SK-N-SH treated with all-trans-retinoic acid at 6 μM for 48 hours (cell line): ENCODE measurements around the gene CROT.
A peak's percentile ranks its signal among the peaks of the same experiment; 100 is the strongest.

Source experiments
- ATAC-seq: fragments of 200-7000 bp; cut with Tn5 transposase; 3 replicates; pipeline ENCODE4 v1.9.1; 2020; ENCODE audit warnings: mild to moderate bottlenecking, moderate library complexity
- ARNTL ChIP-seq: fragments of 450-650 bp; formaldehyde crosslinking; IDR thresholded peaks from 2 replicates; pipeline ENCODE4 v1.5.0; 2020; ENCODE audit warnings: low read depth, mild to moderate bottlenecking, moderate library complexity, borderline replicate concordance
- BACH2 ChIP-seq: fragments of 250-450 bp; sonication (Bioruptor Pico); IDR thresholded peaks from 2 replicates; pipeline ENCODE4 v1.9.0; 2021; ENCODE audit warnings: mild to moderate bottlenecking, borderline replicate concordance
- CSDC2 ChIP-seq: fragments of 250-450 bp; sonication (Bioruptor Pico); IDR thresholded peaks from 2 replicates; pipeline ENCODE4 v1.5.0; 2020; ENCODE audit warnings: mild to moderate bottlenecking, moderate library complexity
- ESRRG ChIP-seq: fragments of 250-450 bp; sonication (Bioruptor Pico); IDR thresholded peaks from 2 replicates; pipeline ENCODE4 v1.6.1; 2021; ENCODE audit warnings: mild to moderate bottlenecking
- GLIS3 ChIP-seq: fragments of 250-450 bp; sonication (Bioruptor Pico); IDR thresholded peaks from 2 replicates; pipeline ENCODE4 v1.5.0; 2020; ENCODE audit warnings: mild to moderate bottlenecking, moderate library complexity
- ISL1 ChIP-seq: fragments of 250-450 bp; sonication (Bioruptor Pico); IDR thresholded peaks from 2 replicates; pipeline ENCODE4 v2.1.2; 2022; ENCODE audit warnings: mild to moderate bottlenecking, moderate library complexity
- OSR1 ChIP-seq: fragments of 250-450 bp; sonication (Bioruptor Pico); IDR thresholded peaks from 2 replicates; pipeline ENCODE4 v1.8.0; 2022; ENCODE audit warnings: moderate library complexity, mild to moderate bottlenecking, inconsistent platforms
- PPARA ChIP-seq: fragments of 250-450 bp; sonication (Bioruptor Pico); IDR thresholded peaks from 2 replicates; pipeline ENCODE4 v1.5.0; 2020; ENCODE audit warnings: mild to moderate bottlenecking, borderline replicate concordance
- RARB ChIP-seq: fragments of 250-450 bp; sonication (Bioruptor Pico); IDR thresholded peaks from 2 replicates; pipeline ENCODE4 v1.8.0; 2021; ENCODE audit warnings: mild to moderate bottlenecking, moderate library complexity
- TCF4 ChIP-seq: fragments of 250-450 bp; sonication (Bioruptor Pico); IDR thresholded peaks from 2 replicates; pipeline ENCODE4 v1.8.0; 2021; ENCODE audit warnings: mild to moderate bottlenecking, moderate library complexity, borderline replicate concordance
- TOX ChIP-seq: fragments of 250-450 bp; sonication (Bioruptor Pico); IDR thresholded peaks from 2 replicates; pipeline ENCODE4 v1.8.0; 2021; ENCODE audit warnings: mild to moderate bottlenecking, moderate library complexity, borderline replicate concordance
- ZC3H10 ChIP-seq: fragments of 250-450 bp; sonication (Bioruptor Pico); IDR thresholded peaks from 2 replicates; pipeline ENCODE4 v1.5.1; 2021; ENCODE audit warnings: mild to moderate bottlenecking, moderate library complexity
- ZFP3 ChIP-seq: fragments of 250-450 bp; sonication (Bioruptor Pico); IDR thresholded peaks from 2 replicates; pipeline ENCODE4 v1.5.0; 2020; ENCODE audit warnings: mild to moderate bottlenecking, moderate library complexity
- ZFP30 ChIP-seq: fragments of 450-650 bp; formaldehyde crosslinking; IDR thresholded peaks from 2 replicates; pipeline ENCODE4 v1.5.0; 2022; ENCODE audit warnings: mild to moderate bottlenecking, moderate library complexity
- ZNF565 ChIP-seq: fragments of 450-650 bp; formaldehyde crosslinking; conservative IDR thresholded peaks from 2 replicates; pipeline ENCODE4 v1.5.0; 2020; ENCODE audit warnings: low read depth, mild to moderate bottlenecking, moderate library complexity
- ZNF8 ChIP-seq: fragments of 450-650 bp; formaldehyde crosslinking; IDR thresholded peaks from 2 replicates; pipeline ENCODE4 v1.5.0; 2020; ENCODE audit warnings: mild to moderate bottlenecking, moderate library complexity
- TF ChIP-seq, protein P1 (sequence below): fragments of 250-450 bp; sonication (Bioruptor Pico); IDR thresholded peaks from 2 replicates; pipeline ENCODE4 v1.5.1; 2021; ENCODE audit warnings: mild to moderate bottlenecking, moderate library complexity
- TF ChIP-seq, protein P2 (sequence below): fragments of 250-450 bp; sonication (Bioruptor Pico); IDR thresholded peaks from 2 replicates; pipeline ENCODE4 v1.5.0; 2020; ENCODE audit warnings: mild to moderate bottlenecking, moderate library complexity
- TF ChIP-seq, protein P3 (sequence below): fragments of 250-450 bp; sonication (Bioruptor Pico); IDR thresholded peaks from 2 replicates; pipeline ENCODE4 v1.8.0; 2020; ENCODE audit warnings: mild to moderate bottlenecking, moderate library complexity, borderline replicate concordance
- TF ChIP-seq, protein P4 (sequence below): fragments of 250-450 bp; sonication (Bioruptor Pico); IDR thresholded peaks from 2 replicates; pipeline ENCODE4 v1.8.0; 2021; ENCODE audit warnings: low read depth, mild to moderate bottlenecking, moderate library complexity, borderline replicate concordance
- TF ChIP-seq, protein P5 (sequence below): fragments of 250-450 bp; sonication (Bioruptor Pico); IDR thresholded peaks from 2 replicates; pipeline ENCODE4 v1.5.1; 2020; ENCODE audit warnings: low read depth, mild to moderate bottlenecking, moderate library complexity

Gene CROT

DNA sequence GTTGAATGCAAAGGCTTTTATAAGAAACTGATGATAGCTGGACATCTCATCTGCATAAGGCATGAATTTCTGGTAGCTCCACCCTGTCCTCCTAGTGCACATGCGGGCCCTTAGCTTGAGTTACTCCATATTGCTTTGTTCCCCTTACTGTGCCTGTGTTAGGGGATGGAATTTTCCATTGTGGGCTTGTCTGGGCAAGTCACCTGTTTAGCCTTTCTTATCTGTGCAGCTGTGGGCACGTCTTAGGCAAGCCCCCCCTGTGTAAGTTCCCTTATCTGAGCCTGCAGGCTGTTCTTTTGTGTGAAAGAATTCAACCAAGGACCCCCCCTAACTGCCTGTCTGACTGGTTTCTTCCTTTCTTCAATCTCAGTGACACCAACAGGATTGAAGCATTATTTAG lies 14.5 kb upstream of the CROT start:
- ATAC-seq = no peak
- 0 out of 2 replicates have a peak, but pooled peaks have one; percentile 30 for TF ChIP-seq CSDC2 (CRISPR knock-in tag)
- TF ChIP-seq ESRRG (CRISPR knock-in tag) = no peak

DNA sequence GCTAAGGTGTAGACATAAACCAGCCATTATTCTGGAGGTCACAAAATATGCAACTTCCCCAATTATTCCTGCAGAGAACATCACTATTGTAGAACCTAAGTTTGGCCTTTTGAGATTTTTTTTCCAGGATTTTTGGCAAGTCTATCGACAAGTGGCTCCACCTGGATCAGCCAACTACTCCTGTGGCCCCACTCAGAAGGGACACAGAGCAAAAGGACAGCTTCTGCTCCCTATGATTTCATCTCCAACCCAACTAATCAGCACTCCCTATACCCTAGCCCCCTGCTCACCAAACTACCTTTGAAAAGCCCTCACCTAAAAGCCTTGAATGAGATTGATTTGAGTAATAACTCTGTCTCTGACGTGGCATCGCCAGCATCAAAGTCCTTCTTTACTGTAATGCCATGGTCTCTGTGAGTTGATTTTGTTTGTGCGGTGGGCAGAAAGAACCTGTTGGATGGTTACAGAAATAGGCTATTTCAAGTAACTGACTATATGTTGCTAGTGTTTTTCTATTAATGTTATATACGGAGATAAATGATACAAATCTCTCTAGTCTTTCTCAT lies 13.7 kb upstream of the CROT start:
- ATAC-seq = no peak
- TF ChIP-seq TCF4 (CRISPR knock-in tag) (no peak), PPARA (CRISPR knock-in tag) (no peak), GLIS3 (CRISPR knock-in tag) (no peak), ZFP30 (no peak), ZNF8 (CRISPR knock-in tag) (no peak), ARNTL (CRISPR knock-in tag) (no peak), OSR1 (CRISPR knock-in tag) (no peak), ISL1 (CRISPR knock-in tag) (no peak)
- TF ChIP-seq, protein P1, sequence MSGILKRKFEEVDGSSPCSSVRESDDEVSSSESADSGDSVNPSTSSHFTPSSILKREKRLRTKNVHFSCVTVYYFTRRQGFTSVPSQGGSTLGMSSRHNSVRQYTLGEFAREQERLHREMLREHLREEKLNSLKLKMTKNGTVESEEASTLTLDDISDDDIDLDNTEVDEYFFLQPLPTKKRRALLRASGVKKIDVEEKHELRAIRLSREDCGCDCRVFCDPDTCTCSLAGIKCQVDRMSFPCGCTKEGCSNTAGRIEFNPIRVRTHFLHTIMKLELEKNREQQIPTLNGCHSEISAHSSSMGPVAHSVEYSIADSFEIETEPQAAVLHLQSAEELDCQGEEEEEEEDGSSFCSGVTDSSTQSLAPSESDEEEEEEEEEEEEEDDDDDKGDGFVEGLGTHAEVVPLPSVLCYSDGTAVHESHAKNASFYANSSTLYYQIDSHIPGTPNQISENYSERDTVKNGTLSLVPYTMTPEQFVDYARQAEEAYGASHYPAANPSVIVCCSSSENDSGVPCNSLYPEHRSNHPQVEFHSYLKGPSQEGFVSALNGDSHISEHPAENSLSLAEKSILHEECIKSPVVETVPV (CRISPR knock-in tag) = no peak
- TF ChIP-seq, protein P2, sequence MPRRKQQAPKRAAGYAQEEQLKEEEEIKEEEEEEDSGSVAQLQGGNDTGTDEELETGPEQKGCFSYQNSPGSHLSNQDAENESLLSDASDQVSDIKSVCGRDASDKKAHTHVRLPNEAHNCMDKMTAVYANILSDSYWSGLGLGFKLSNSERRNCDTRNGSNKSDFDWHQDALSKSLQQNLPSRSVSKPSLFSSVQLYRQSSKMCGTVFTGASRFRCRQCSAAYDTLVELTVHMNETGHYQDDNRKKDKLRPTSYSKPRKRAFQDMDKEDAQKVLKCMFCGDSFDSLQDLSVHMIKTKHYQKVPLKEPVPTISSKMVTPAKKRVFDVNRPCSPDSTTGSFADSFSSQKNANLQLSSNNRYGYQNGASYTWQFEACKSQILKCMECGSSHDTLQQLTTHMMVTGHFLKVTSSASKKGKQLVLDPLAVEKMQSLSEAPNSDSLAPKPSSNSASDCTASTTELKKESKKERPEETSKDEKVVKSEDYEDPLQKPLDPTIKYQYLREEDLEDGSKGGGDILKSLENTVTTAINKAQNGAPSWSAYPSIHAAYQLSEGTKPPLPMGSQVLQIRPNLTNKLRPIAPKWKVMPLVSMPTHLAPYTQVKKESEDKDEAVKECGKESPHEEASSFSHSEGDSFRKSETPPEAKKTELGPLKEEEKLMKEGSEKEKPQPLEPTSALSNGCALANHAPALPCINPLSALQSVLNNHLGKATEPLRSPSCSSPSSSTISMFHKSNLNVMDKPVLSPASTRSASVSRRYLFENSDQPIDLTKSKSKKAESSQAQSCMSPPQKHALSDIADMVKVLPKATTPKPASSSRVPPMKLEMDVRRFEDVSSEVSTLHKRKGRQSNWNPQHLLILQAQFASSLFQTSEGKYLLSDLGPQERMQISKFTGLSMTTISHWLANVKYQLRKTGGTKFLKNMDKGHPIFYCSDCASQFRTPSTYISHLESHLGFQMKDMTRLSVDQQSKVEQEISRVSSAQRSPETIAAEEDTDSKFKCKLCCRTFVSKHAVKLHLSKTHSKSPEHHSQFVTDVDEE (CRISPR knock-in tag) = no peak
- TF ChIP-seq, protein P3, sequence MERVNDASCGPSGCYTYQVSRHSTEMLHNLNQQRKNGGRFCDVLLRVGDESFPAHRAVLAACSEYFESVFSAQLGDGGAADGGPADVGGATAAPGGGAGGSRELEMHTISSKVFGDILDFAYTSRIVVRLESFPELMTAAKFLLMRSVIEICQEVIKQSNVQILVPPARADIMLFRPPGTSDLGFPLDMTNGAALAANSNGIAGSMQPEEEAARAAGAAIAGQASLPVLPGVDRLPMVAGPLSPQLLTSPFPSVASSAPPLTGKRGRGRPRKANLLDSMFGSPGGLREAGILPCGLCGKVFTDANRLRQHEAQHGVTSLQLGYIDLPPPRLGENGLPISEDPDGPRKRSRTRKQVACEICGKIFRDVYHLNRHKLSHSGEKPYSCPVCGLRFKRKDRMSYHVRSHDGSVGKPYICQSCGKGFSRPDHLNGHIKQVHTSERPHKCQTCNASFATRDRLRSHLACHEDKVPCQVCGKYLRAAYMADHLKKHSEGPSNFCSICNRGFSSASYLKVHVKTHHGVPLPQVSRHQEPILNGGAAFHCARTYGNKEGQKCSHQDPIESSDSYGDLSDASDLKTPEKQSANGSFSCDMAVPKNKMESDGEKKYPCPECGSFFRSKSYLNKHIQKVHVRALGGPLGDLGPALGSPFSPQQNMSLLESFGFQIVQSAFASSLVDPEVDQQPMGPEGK (CRISPR knock-in tag) = no peak

DNA sequence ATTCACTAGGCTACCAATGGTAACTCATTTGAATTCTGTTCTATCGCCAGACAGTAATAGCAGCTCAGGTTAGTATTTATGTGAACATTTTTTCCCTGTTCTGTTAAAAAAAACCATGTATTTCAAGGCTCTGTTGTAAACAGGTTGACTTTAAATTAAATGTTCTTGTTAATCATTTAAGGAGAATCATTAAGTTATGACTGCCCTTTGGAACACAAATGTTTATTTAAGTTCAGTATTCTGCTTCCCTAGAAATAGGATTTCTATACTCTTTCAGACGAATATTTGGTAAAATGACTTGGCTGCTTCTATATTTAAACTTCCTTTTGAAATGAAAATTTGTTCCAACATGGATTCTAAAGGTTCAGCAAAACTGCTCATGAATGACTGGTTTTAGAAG lies 13.1 kb upstream of the CROT start:
- no peak for ATAC-seq
- TF ChIP-seq ARNTL (CRISPR knock-in tag) (no peak), GLIS3 (CRISPR knock-in tag) (no peak), ZFP30 (no peak), TCF4 (CRISPR knock-in tag) (no peak), ZNF565 (CRISPR knock-in tag) (no peak), BACH2 (CRISPR knock-in tag) (no peak), TOX (CRISPR knock-in tag) (no peak), ZFP3 (CRISPR knock-in tag) (no peak), ZC3H10 (CRISPR knock-in tag) (no peak), ZNF8 (CRISPR knock-in tag) (no peak), OSR1 (CRISPR knock-in tag) (no peak), CSDC2 (CRISPR knock-in tag) (no peak), RARB (no peak)
- TF ChIP-seq, protein P1 (CRISPR knock-in tag) = no peak
- TF ChIP-seq, protein P2 (CRISPR knock-in tag) = no peak
- TF ChIP-seq, protein P4, sequence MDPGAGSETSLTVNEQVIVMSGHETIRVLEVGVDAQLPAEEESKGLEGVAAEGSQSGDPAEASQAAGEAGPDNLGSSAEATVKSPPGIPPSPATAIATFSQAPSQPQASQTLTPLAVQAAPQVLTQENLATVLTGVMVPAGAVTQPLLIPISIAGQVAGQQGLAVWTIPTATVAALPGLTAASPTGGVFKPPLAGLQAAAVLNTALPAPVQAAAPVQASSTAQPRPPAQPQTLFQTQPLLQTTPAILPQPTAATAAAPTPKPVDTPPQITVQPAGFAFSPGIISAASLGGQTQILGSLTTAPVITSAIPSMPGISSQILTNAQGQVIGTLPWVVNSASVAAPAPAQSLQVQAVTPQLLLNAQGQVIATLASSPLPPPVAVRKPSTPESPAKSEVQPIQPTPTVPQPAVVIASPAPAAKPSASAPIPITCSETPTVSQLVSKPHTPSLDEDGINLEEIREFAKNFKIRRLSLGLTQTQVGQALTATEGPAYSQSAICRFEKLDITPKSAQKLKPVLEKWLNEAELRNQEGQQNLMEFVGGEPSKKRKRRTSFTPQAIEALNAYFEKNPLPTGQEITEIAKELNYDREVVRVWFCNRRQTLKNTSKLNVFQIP = no peak
- TF ChIP-seq, protein P5, sequence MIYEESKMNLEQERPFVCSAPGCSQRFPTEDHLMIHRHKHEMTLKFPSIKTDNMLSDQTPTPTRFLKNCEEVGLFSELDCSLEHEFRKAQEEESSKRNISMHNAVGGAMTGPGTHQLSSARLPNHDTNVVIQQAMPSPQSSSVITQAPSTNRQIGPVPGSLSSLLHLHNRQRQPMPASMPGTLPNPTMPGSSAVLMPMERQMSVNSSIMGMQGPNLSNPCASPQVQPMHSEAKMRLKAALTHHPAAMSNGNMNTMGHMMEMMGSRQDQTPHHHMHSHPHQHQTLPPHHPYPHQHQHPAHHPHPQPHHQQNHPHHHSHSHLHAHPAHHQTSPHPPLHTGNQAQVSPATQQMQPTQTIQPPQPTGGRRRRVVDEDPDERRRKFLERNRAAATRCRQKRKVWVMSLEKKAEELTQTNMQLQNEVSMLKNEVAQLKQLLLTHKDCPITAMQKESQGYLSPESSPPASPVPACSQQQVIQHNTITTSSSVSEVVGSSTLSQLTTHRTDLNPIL = no peak
